IPS-15b (cell line): ENCODE results near the gene CLDN10.

ENCODE experiments used
- H3K27me3 ChIP-seq: one replicate; pipeline ENCODE4 v1.6.1; 2013; ENCODE audit warnings: low read length; ENCODE audit not compliant: control insufficient read depth, insufficient read depth
- H3K36me3 ChIP-seq: one replicate; pipeline ENCODE4 v1.6.1; 2013; ENCODE audit warnings: low read length; ENCODE audit not compliant: control insufficient read depth, insufficient read depth
- H3K4me1 ChIP-seq: one replicate; pipeline ENCODE4 v1.6.1; 2013; ENCODE audit warnings: mild to moderate bottlenecking, low read length; ENCODE audit not compliant: control insufficient read depth, insufficient read depth
- H3K4me3 ChIP-seq: one replicate; pipeline ENCODE4 v1.5.1; 2013; ENCODE audit warnings: low read depth, low read length
- H3K9ac ChIP-seq: one replicate; pipeline ENCODE4 v1.6.1; 2013; ENCODE audit warnings: low read depth, mild to moderate bottlenecking, low read length
- H3K9me3 ChIP-seq: one replicate; pipeline ENCODE4 v1.6.1; 2013; ENCODE audit warnings: mild to moderate bottlenecking, low read length; ENCODE audit not compliant: control insufficient read depth, insufficient read depth

Gene CLDN10

GRCh38 chr13:95570016-95570415 lies 17.5 kb downstream of the CLDN10 start:
- Histone ChIP-seq H3K4me3 (no peak overlapping the region), H3K4me1 (peaks cover 2% of the 10 kb centered on the region), H3K9ac (no peak overlapping the region), H3K36me3 (no peaks in the 10 kb centered on the region), H3K9me3 (no peaks in the 10 kb centered on the region), H3K27me3 (no peaks in the 10 kb centered on the region)

GRCh38 chr13:95571941-95572340 lies 19.4 kb downstream of the CLDN10 start:
- Histone ChIP-seq H3K27me3 (no peaks in the 10 kb centered on the region), H3K36me3 (no peaks in the 10 kb centered on the region), H3K9ac (no peak overlapping the region), H3K9me3 (no peaks in the 10 kb centered on the region), H3K4me1 (peaks cover 2% of the 10 kb centered on the region), H3K4me3 (no peak overlapping the region)

GRCh38 chr13:95573221-95573620 lies 20.7 kb downstream of the CLDN10 start:
- Histone ChIP-seq H3K27me3 (no peaks in the 10 kb centered on the region), H3K4me3 (no peak overlapping the region), H3K9me3 (no peaks in the 10 kb centered on the region), H3K9ac (no peak overlapping the region), H3K36me3 (no peaks in the 10 kb centered on the region), H3K4me1 (peaks cover 2% of the 10 kb centered on the region)

GRCh38 chr13:95579303-95579702 lies 26.8 kb downstream of the CLDN10 start:
- peaks cover 2% of the 10 kb centered on the region for H3K36me3 ChIP-seq
- H3K9ac ChIP-seq = no peak overlapping the region
- no peaks in the 10 kb centered on the region for H3K4me1 ChIP-seq
- H3K9me3 ChIP-seq = no peaks in the 10 kb centered on the region
- H3K27me3 ChIP-seq = no peaks in the 10 kb centered on the region
- no peak overlapping the region for H3K4me3 ChIP-seq

GRCh38 chr13:95585867-95586266 lies 33.3 kb downstream of the CLDN10 start:
- no peaks in the 10 kb centered on the region for H3K9me3 ChIP-seq
- no peaks in the 10 kb centered on the region for H3K4me1 ChIP-seq
- H3K9ac ChIP-seq = no peak overlapping the region
- H3K27me3 ChIP-seq = no peaks in the 10 kb centered on the region
- no peak overlapping the region for H3K4me3 ChIP-seq
- peaks cover 10% of the 10 kb centered on the region for H3K36me3 ChIP-seq

- no peak overlapping the region for H3K9ac ChIP-seq
- no peaks in the 10 kb centered on the region for H3K27me3 ChIP-seq
- peaks cover 7% of the 10 kb centered on the region for H3K36me3 ChIP-seq
- H3K4me3 ChIP-seq = no peak overlapping the region
- H3K4me1 ChIP-seq = no peaks in the 10 kb centered on the region
- H3K9me3 ChIP-seq = no peaks in the 10 kb centered on the region
Measured at GRCh38 chr13:95588134-95588533, 35.6 kb downstream of the CLDN10 start.

GRCh38 chr13:95588721-95589120 lies 36.2 kb downstream of the CLDN10 start:
- Histone ChIP-seq H3K27me3 (no peaks in the 10 kb centered on the region), H3K9me3 (no peaks in the 10 kb centered on the region), H3K36me3 (peaks cover 7% of the 10 kb centered on the region), H3K4me1 (no peaks in the 10 kb centered on the region), H3K9ac (no peak overlapping the region), H3K4me3 (no peak overlapping the region)

GRCh38 chr13:95593462-95593861 lies 40.9 kb downstream of the CLDN10 start:
- Histone ChIP-seq H3K36me3 (no peaks in the 10 kb centered on the region), H3K9ac (no peak overlapping the region), H3K9me3 (no peaks in the 10 kb centered on the region), H3K4me3 (no peak overlapping the region), H3K4me1 (no peaks in the 10 kb centered on the region), H3K27me3 (no peaks in the 10 kb centered on the region)

GRCh38 chr13:95596701-95597100 lies 44.2 kb downstream of the CLDN10 start:
- Histone ChIP-seq H3K4me1 (no peaks in the 10 kb centered on the region), H3K27me3 (no peaks in the 10 kb centered on the region), H3K4me3 (no peak overlapping the region), H3K36me3 (no peaks in the 10 kb centered on the region), H3K9ac (no peak overlapping the region), H3K9me3 (no peaks in the 10 kb centered on the region)

GRCh38 chr13:95601216-95601615 lies 48.7 kb downstream of the CLDN10 start:
- no peak overlapping the region for H3K9ac ChIP-seq
- H3K4me3 ChIP-seq = no peak overlapping the region
- H3K27me3 ChIP-seq = no peaks in the 10 kb centered on the region
- H3K9me3 ChIP-seq = no peaks in the 10 kb centered on the region
- H3K4me1 ChIP-seq = no peaks in the 10 kb centered on the region
- no peaks in the 10 kb centered on the region for H3K36me3 ChIP-seq

- Histone ChIP-seq H3K9me3 (no peaks in the 10 kb centered on the region), H3K9ac (no peak overlapping the region), H3K4me1 (no peaks in the 10 kb centered on the region), H3K4me3 (no peak overlapping the region), H3K36me3 (no peaks in the 10 kb centered on the region), H3K27me3 (no peaks in the 10 kb centered on the region)
Measured at GRCh38 chr13:95601906-95602305, 49.4 kb downstream of the CLDN10 start.

GRCh38 chr13:95603887-95604555 lies 51.5 kb downstream of the CLDN10 start:
- Histone ChIP-seq H3K36me3 (no peaks in the 10 kb centered on the region), H3K4me3 (no peak overlapping the region)

More at GRCh38 chr13:95603887-95604555, 51.5 kb downstream of the CLDN10 start:
- peaks cover 4% of the 10 kb centered on the region for H3K4me1 ChIP-seq
- H3K9ac ChIP-seq = no peak overlapping the region
- no peaks in the 10 kb centered on the region for H3K9me3 ChIP-seq
- no peaks in the 10 kb centered on the region for H3K27me3 ChIP-seq
